A673 (cell line): ENCODE measurements around the gene CSRP3. TPM values are rescaled to one million over a fixed set of nuclear protein-coding genes. Genes with fewer than 3 reads are reported as not detected.

Source experiments
- BruUV-seq: library from RNA; stranded (reverse); fragments of 400-500 nt; replicated peaks from 2 replicates; lab custom pipeline; 2021; lab: Mats Ljungman, UMichigan
- CTCF ChIA-PET: fragments of 300-600 bp; sonication (Branson Sonifier 250); formaldehyde crosslinking; loops from one replicate; lab custom pipeline; 2022; ENCODE audit warnings: antibody characterized with exemption; lab: Charles Lee
- POLR2A ChIA-PET: fragments of 300-600 bp; sonication (Branson Sonifier 250); formaldehyde crosslinking; loops from one replicate; lab custom pipeline; 2022; ENCODE audit warnings: antibody characterized with exemption; ENCODE audit not compliant: low non-redundant PET; lab: Charles Lee
- DNase-seq: peaks from one replicate; pipeline ENCODE4 v3.0.0-alpha.2; 2015; ENCODE audit warnings: low spot score
- H3K27ac ChIP-seq: fragments of 200-600 bp; sonication (generic); 2 replicates; pipeline ENCODE4 v1.5.1; 2016; ENCODE audit warnings: mixed run types, low read depth, mild to moderate bottlenecking, mixed read lengths, antibody characterized with exemption, low read length; ENCODE audit not compliant: poor library complexity, severe bottlenecking
- H3K27me3 ChIP-seq: fragments of 200-600 bp; sonication (generic); replicated peaks from 2 replicates; pipeline ENCODE4 v1.6.1; 2017; ENCODE audit warnings: mixed run types, low read depth, mild to moderate bottlenecking, mixed read lengths, antibody characterized with exemption, low read length; ENCODE audit not compliant: insufficient read depth, poor library complexity
- H3K36me3 ChIP-seq: fragments of 200-600 bp; sonication (generic); 2 replicates; pipeline ENCODE4 v1.6.1; 2016; ENCODE audit warnings: mixed run types, mild to moderate bottlenecking, mixed read lengths, antibody characterized with exemption, low read length; ENCODE audit not compliant: insufficient read depth, poor library complexity, severe bottlenecking
- H3K4me1 ChIP-seq: fragments of 200-600 bp; sonication (generic); 2 replicates; pipeline ENCODE4 v1.6.1; 2017; ENCODE audit warnings: mixed run types, mild to moderate bottlenecking, mixed read lengths, antibody characterized with exemption, low read length; ENCODE audit not compliant: insufficient read depth, poor library complexity, severe bottlenecking
- H3K4me3 ChIP-seq: fragments of 200-600 bp; sonication (generic); 2 replicates; pipeline ENCODE4 v1.5.1; 2016; ENCODE audit warnings: low read depth, mixed run types, mild to moderate bottlenecking, mixed read lengths, low read length; ENCODE audit not compliant: poor library complexity, severe bottlenecking
- H3K9me3 ChIP-seq: fragments of 200-600 bp; sonication (generic); 2 replicates; pipeline ENCODE4 v1.6.1; 2016; ENCODE audit warnings: mixed run types, low read depth, mild to moderate bottlenecking, mixed read lengths, antibody characterized with exemption, low read length; ENCODE audit not compliant: poor library complexity, severe bottlenecking
- CTCF ChIP-seq: fragments of 300-800, 200-600 bp; sonication (generic); conservative IDR thresholded peaks from 2 replicates; pipeline ENCODE4 v1.5.1; 2017; ENCODE audit warnings: low read depth, mild to moderate bottlenecking, antibody characterized with exemption, low read length, moderate library complexity, mixed read lengths
- EZH2 ChIP-seq: fragments of 200-600 bp; sonication (generic); IDR thresholded peaks from 2 replicates; pipeline ENCODE4 v1.6.1; 2017; ENCODE audit warnings: borderline replicate concordance, low read depth, mild to moderate bottlenecking, mixed read lengths, antibody characterized with exemption, low read length; ENCODE audit not compliant: poor library complexity, severe bottlenecking
- intact Hi-C: fragments of 100-400 bp; cut with micrococcal nuclease; formaldehyde crosslinking; loops from one replicate; pipeline ENCODE4 v1.10.0; 2022; ENCODE audit not compliant: unreplicated experiment
- total RNA-seq: library from RNA; stranded (reverse); gene quantifications from 2 replicates; pipeline ENCODE4 v1.2.3, GENCODE V29; 2021

Gene CSRP3
- total RNA-seq, 1 experiment from 2014 or later = not detected

GRCh38 chr11:19241260-19242178 is 39.7 kb upstream of the CSRP3 start:
- ChIA-PET CTCF (no interaction called here), POLR2A (no interaction called here)
- Histone ChIP-seq H3K4me3 (peak overlapping the region; percentile 68), H3K27me3 (no peaks in the 10 kb centered on the region), H3K36me3 (peaks cover 28% of the 10 kb centered on the region), H3K4me1 (peaks cover 11% of the 10 kb centered on the region), H3K9me3 (no peaks in the 10 kb centered on the region), H3K27ac (peak overlapping the region; percentile 85)
- intact Hi-C loops = no loop called here
- peak; percentile 63 for DNase-seq
- no peak for TF ChIP-seq CTCF
- TF ChIP-seq EZH2 = no peak
- BruUV-seq = no TSS peak

- intact Hi-C loops = no loop called here
- H3K27ac ChIP-seq = peak within 1 kb of the TSS; percentile 85
- H3K27me3 ChIP-seq = no peaks in the 10 kb centered on the region
- H3K4me3 ChIP-seq = peak within 1 kb of the TSS; percentile 68
- peaks cover 11% of the 10 kb centered on the region for H3K4me1 ChIP-seq
- ChIA-PET CTCF (no interaction called here), POLR2A (no interaction called here)
- TF ChIP-seq EZH2 = no peak
- no peak for TF ChIP-seq CTCF
- peaks cover 33% of the 10 kb centered on the region for H3K36me3 ChIP-seq
- TSS peak; percentile 67 for BruUV-seq
- DNase-seq = peak; percentile 94
- H3K9me3 ChIP-seq = no peaks in the 10 kb centered on the region
Observed at GRCh38 chr11:19240420-19241259, 38.9 kb upstream of the CSRP3 start, which contains the start of gene E2F8. E2F8 (minus strand) TSS chr11:19240945; CDS start chr11:19240121, 824 bp downstream.

- POLR2A ChIA-PET = no interaction called here
- Histone ChIP-seq H3K27ac (no peak overlapping the region), H3K9me3 (no peaks in the 10 kb centered on the region), H3K27me3 (no peaks in the 10 kb centered on the region), H3K36me3 (peaks cover 33% of the 10 kb centered on the region), H3K4me1 (peaks cover 11% of the 10 kb centered on the region), H3K4me3 (peak overlapping the region; percentile 68)
- no peak for DNase-seq
- BruUV-seq = no TSS peak
- intact Hi-C loops = no loop called here
- CTCF ChIA-PET = no interaction called here
- TF ChIP-seq EZH2 = no peak
Observed at GRCh38 chr11:19239039-19239438, 37.3 kb upstream of the CSRP3 start.
